NB4 (cell line): ENCODE measurements around the gene CSMD2.

Experiments
- DNase-seq: peaks from one replicate; pipeline ENCODE4 v3.0.0; 2010; ENCODE audit warnings: low read depth
- H3K4me3 ChIP-seq: one replicate; pipeline ENCODE4 v1.5.1; 2011; ENCODE audit warnings: mild to moderate bottlenecking, low read depth, low read length, moderate library complexity
- MYC ChIP-seq: IDR thresholded peaks from 2 replicates; pipeline ENCODE4 v1.6.1; 2011; ENCODE audit warnings: low read depth, low read length
- POLR2A ChIP-seq: IDR thresholded peaks from 2 replicates; pipeline ENCODE4 v1.6.1; 2011; ENCODE audit warnings: mild to moderate bottlenecking; ENCODE audit not compliant: insufficient read length; ENCODE audit errors: extremely low read depth
- TF ChIP-seq, protein P1 (sequence below): IDR thresholded peaks from 2 replicates; pipeline ENCODE4 v1.6.1; 2011; ENCODE audit warnings: low read depth, low read length
- TF ChIP-seq, protein P2 (sequence below): IDR thresholded peaks from one replicate; pipeline ENCODE4 v1.5.1; 2012; ENCODE audit warnings: low read depth, low read length

Gene CSMD2

DNA sequence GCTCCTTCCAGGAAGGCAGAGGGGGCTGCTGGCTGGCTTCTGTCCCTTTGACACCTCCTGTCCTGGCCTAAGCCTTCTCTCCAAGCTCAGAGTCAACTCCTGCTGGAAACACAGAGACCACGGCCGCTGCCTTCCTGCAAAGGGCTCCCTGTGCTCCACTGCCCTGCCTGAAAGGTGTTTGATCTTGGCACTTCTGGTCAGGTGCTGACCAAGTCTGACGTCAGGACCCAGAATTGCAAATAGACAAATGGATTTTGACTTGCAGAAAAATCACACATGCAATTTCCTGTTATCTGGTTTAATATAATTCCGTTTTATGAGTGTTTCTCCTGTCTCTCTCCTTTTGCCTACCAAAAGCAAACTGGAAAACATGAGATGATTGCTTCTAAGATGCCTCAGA, 387.7 kb downstream of the CSMD2 start:
- no peak overlapping the region for H3K4me3 ChIP-seq
- no peak for DNase-seq
- TF ChIP-seq, protein P1, sequence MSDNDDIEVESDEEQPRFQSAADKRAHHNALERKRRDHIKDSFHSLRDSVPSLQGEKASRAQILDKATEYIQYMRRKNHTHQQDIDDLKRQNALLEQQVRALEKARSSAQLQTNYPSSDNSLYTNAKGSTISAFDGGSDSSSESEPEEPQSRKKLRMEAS, result no peak
- TF ChIP-seq, protein P2, sequence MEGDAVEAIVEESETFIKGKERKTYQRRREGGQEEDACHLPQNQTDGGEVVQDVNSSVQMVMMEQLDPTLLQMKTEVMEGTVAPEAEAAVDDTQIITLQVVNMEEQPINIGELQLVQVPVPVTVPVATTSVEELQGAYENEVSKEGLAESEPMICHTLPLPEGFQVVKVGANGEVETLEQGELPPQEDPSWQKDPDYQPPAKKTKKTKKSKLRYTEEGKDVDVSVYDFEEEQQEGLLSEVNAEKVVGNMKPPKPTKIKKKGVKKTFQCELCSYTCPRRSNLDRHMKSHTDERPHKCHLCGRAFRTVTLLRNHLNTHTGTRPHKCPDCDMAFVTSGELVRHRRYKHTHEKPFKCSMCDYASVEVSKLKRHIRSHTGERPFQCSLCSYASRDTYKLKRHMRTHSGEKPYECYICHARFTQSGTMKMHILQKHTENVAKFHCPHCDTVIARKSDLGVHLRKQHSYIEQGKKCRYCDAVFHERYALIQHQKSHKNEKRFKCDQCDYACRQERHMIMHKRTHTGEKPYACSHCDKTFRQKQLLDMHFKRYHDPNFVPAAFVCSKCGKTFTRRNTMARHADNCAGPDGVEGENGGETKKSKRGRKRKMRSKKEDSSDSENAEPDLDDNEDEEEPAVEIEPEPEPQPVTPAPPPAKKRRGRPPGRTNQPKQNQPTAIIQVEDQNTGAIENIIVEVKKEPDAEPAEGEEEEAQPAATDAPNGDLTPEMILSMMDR, result no peak
- TF ChIP-seq POLR2A (no peak), MYC (no peak)

DNA sequence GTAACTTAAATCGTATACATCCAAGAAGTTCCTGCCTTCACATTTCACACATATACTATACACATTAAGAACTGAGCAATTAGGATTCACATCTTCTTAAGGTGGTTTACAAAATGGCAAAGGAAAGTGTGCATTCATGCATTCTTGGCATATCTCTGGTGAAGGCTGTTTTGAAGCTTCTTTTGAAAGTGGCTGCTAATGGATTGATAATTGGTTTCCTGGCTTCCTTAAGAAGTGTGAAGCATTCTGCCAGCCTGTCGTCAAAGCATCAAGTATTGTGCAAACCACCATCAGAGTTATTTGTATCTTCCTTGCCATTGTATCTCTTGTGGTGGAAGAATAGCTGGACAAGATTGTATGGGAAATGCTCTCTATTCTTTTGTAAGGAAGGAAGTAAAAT, 396.2 kb downstream of the CSMD2 start:
- H3K4me3 ChIP-seq, result no peak overlapping the region
- TF ChIP-seq POLR2A, result no peak
- TF ChIP-seq, protein P1, result no peak
- TF ChIP-seq MYC, result no peak
- TF ChIP-seq, protein P2, result no peak
- no peak for DNase-seq

DNA sequence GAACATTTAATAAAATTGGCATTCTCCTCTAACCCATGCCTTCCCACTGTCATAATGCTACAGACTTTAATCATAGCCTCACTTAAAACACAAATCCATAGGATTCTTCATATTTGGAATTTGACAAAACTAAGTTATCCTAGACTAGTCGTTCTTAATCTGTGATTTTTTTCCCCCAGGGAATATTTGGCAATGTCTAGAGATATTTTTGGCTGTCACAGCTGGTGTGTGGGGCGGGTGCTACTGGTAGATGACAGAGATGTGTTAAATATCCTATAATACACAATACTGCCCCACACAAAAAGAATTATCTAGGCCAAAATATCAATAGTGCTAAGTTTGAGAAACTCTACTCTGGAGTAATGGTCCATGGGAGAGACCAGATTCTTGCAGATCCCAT, 396.9 kb downstream of the CSMD2 start:
- no peak overlapping the region for H3K4me3 ChIP-seq
- no peak for DNase-seq
- TF ChIP-seq, protein P1, result no peak
- TF ChIP-seq POLR2A (no peak), MYC (no peak)
- TF ChIP-seq, protein P2, result no peak

DNA sequence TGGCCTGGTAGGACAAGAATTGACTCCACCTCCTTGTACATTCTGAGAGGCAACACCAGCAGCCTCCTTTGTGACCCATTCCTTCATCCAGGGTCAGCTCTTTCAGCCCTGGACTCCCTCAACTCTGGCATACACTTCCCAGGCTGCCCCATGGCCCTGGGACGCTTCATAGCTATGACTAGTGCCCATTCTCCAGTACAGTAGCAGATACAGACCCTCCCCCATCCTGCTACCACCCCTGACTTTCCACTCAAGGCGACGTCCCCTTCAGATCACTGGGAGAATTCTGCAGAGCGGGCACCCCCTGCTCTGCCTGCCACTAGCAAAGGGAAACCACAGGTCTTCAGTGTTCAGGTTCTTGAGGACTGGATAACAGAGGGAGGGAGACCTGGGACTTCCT, 400.9 kb downstream of the CSMD2 start:
- no peak overlapping the region for H3K4me3 ChIP-seq
- no peak for TF ChIP-seq POLR2A
- TF ChIP-seq, protein P2, result no peak
- TF ChIP-seq, protein P1, result no peak
- TF ChIP-seq MYC, result no peak
- no peak for DNase-seq

DNA sequence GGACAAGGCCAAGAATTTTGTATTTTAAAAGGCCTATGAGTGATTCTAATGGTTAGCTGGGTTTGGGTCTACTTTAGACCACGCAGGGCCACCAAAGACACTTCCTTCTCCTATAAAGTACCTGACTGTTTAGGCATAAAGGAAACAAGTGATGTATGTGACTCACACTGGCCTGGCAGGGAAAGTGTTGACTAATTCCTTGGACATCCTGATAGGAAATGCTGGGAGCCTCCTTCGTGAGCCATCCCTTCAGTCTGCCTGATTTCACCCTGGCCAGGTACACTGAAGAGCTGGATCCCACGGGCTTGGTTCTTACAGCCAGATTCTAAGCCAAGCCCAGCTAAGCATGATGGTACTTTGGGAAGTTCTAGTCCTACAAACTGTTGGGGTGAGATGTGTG, 401.6 kb downstream of the CSMD2 start:
- H3K4me3 ChIP-seq, result no peak overlapping the region
- no peak for DNase-seq
- TF ChIP-seq MYC (no peak), POLR2A (no peak)
- TF ChIP-seq, protein P1, result no peak
- TF ChIP-seq, protein P2, result no peak

DNA sequence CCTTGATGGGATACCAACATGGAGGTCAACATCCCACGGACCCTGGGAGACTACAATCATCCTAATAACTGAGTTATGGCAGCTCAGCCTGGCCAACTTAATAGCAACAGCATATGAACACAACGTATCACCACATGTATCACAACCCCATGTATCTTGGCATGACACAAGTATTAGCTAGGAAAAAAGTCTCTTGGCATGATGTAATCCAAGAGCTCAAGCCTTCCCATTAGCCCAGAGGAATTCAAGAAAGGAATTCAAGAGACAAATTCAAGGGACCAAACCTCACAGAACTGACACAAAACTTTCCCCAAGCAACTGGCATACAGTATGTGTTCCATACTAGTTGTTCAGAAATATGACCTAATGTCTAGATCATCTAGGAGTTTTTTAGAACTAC, 402.1 kb downstream of the CSMD2 start:
- H3K4me3 ChIP-seq, result no peak overlapping the region
- TF ChIP-seq POLR2A, result no peak
- no peak for DNase-seq
